HEK293T (cell line): ENCODE data around the gene RBFOX1.

Experiments used
- BHLHE40 ChIP-seq: fragments of 450-650 bp; IDR thresholded peaks from 2 replicates; pipeline ENCODE4 v1.6.1; 2016; ENCODE audit warnings: mild to moderate bottlenecking, moderate library complexity, borderline replicate concordance
- CTBP1 ChIP-seq: fragments of 450-650 bp; IDR thresholded peaks from 2 replicates; pipeline ENCODE4 v1.6.1; 2016; ENCODE audit warnings: borderline replicate concordance
- ELF4 ChIP-seq: fragments of 450-650 bp; IDR thresholded peaks from 2 replicates; pipeline ENCODE4 v1.6.1; 2017; ENCODE audit warnings: antibody characterized with exemption
- FOXA1 ChIP-seq: fragments of 450-650 bp; IDR thresholded peaks from 2 replicates; pipeline ENCODE4 v1.6.1; 2016; ENCODE audit warnings: mild to moderate bottlenecking
- FOXK2 ChIP-seq: fragments of 450-650 bp; IDR thresholded peaks from 2 replicates; pipeline ENCODE4 v1.6.1; 2016; ENCODE audit warnings: mild to moderate bottlenecking
- FOXM1 ChIP-seq: fragments of 450-650 bp; IDR thresholded peaks from 2 replicates; pipeline ENCODE4 v1.6.1; 2017; ENCODE audit warnings: mild to moderate bottlenecking, borderline replicate concordance
- HDGF ChIP-seq: fragments of 450-650 bp; IDR thresholded peaks from 2 replicates; pipeline ENCODE4 v1.6.1; 2017; ENCODE audit warnings: antibody characterized with exemption, borderline replicate concordance
- L3MBTL2 ChIP-seq: fragments of 450-650 bp; conservative IDR thresholded peaks from 2 replicates; pipeline ENCODE4 v1.6.1; 2016; ENCODE audit warnings: mild to moderate bottlenecking
- PKNOX1 ChIP-seq: fragments of 450-650 bp; IDR thresholded peaks from 2 replicates; pipeline ENCODE4 v1.6.1; 2016
- SP1 ChIP-seq: fragments of 450-650 bp; IDR thresholded peaks from 2 replicates; pipeline ENCODE4 v1.6.1; 2017
- SUZ12 ChIP-seq: fragments of 450-650 bp; IDR thresholded peaks from 2 replicates; pipeline ENCODE4 v1.6.1; 2016; ENCODE audit warnings: mild to moderate bottlenecking
- TARDBP ChIP-seq: fragments of 450-650 bp; IDR thresholded peaks from 2 replicates; pipeline ENCODE4 v1.6.1; 2016
- ZNF384 ChIP-seq: fragments of 450-650 bp; IDR thresholded peaks from 2 replicates; pipeline ENCODE4 v1.6.1; 2016

GRCh38 chr16:7437135-7437804, 104.6 kb downstream of the RBFOX1 start:
- TF ChIP-seq BHLHE40 (no peak), HDGF (no peak), FOXA1 (no peak), SUZ12 (no peak), SP1 (no peak), ZNF384 (no peak), ELF4 (no peak), FOXM1 (no peak), L3MBTL2 (no peak), TARDBP (no peak), FOXK2 (no peak), PKNOX1 (no peak), CTBP1 (no peak)
